Hippocampal formation (tissue), 2 donors: ENCODE data around the gene CCDC157.

ENCODE experiments used
- DNase-seq, 2 donors: peaks; one replicate each; lab custom pipeline; 2025; lab: John Stamatoyannopoulos, UW

CCDC157 gene

GRCh38 chr22:30356449-30357235, at the start of gene CCDC157, which contains the start of gene SF3A1:
CCDC157 (plus strand) TSS chr22:30357007; CDS start chr22:30366001, 8,994 bp downstream.
SF3A1 (minus strand) TSS chr22:30356894; CDS start chr22:30356792, 102 bp downstream.
- peak; percentile 86 to 89 for DNase-seq

GRCh38 chr22:30307041-30307574, 49.7 kb upstream of the CCDC157 start:
- no peak for DNase-seq

GRCh38 chr22:30308093-30308492, 48.7 kb upstream of the CCDC157 start:
- no peak for DNase-seq

GRCh38 chr22:30308518-30309230, 48.1 kb upstream of the CCDC157 start:
- no peak for DNase-seq

- no peak for DNase-seq
These were observed 46.7 kb upstream of the CCDC157 start for GRCh38 chr22:30309951-30310741.

GRCh38 chr22:30310881-30311771, 45.7 kb upstream of the CCDC157 start:
- DNase-seq, result peak; percentile 17 to 28

GRCh38 chr22:30312053-30312452, 44.8 kb upstream of the CCDC157 start:
- DNase-seq, result no peak

- no peak for DNase-seq
These were observed 43.1 kb upstream of the CCDC157 start for GRCh38 chr22:30313527-30314363.

GRCh38 chr22:30314915-30315314, 41.9 kb upstream of the CCDC157 start:
- no peak for DNase-seq

GRCh38 chr22:30315962-30316576, 40.7 kb upstream of the CCDC157 start:
- no peak for DNase-seq

GRCh38 chr22:30317778-30318177, 39.0 kb upstream of the CCDC157 start:
- DNase-seq, result no peak

GRCh38 chr22:30318799-30319419, 37.9 kb upstream of the CCDC157 start:
- no peak for DNase-seq

GRCh38 chr22:30320021-30320556, 36.7 kb upstream of the CCDC157 start:
- DNase-seq, result no peak

- no peak for DNase-seq
These were observed 35.3 kb upstream of the CCDC157 start for GRCh38 chr22:30321461-30321860.

GRCh38 chr22:30323246-30323645, 33.6 kb upstream of the CCDC157 start:
- no peak for DNase-seq

GRCh38 chr22:30324014-30324730, 32.6 kb upstream of the CCDC157 start:
- no peak for DNase-seq

- no peak for DNase-seq
These were observed 31.6 kb upstream of the CCDC157 start for GRCh38 chr22:30325065-30325720.
